Ectodermal cell (in vitro differentiated cells): ENCODE measurements around the gene RADIL.
"Not testable (repeated sequence)": the region's sequence is repeated elsewhere in the genome, so short reads cannot be mapped to it uniquely, and the experiment has no call there.

Experiments
- H3K27ac ChIP-seq: 2 replicates; pipeline ENCODE4 v1.7.0; 2013; ENCODE audit warnings: mild to moderate bottlenecking, low read depth, low read length; ENCODE audit not compliant: insufficient read depth, poor library complexity, severe bottlenecking
- H3K27me3 ChIP-seq: 2 replicates; pipeline ENCODE4 v1.7.0; 2013; ENCODE audit warnings: mild to moderate bottlenecking, low read length; ENCODE audit not compliant: insufficient read depth, control insufficient read depth, poor library complexity, severe bottlenecking
- H3K36me3 ChIP-seq: one replicate; pipeline ENCODE4 v1.7.0; 2013; ENCODE audit warnings: low read length; ENCODE audit not compliant: control insufficient read depth, insufficient read depth
- H3K4me1 ChIP-seq: one replicate; pipeline ENCODE4 v1.7.0; 2013; ENCODE audit warnings: low read length; ENCODE audit not compliant: control insufficient read depth, insufficient read depth
- H3K4me3 ChIP-seq: 2 replicates; pipeline ENCODE4 v1.7.0; 2013; ENCODE audit warnings: low read depth, low read length, control low read depth; ENCODE audit not compliant: insufficient read depth
- H3K9me3 ChIP-seq: 2 replicates; pipeline ENCODE4 v1.7.0; 2013; ENCODE audit warnings: mild to moderate bottlenecking, low read length, moderate library complexity; ENCODE audit not compliant: control insufficient read depth
- WGBS, 2 experiments: methylation state at CpG; one replicate each; pipeline ENCODE4 v1.1.7; 2013; ENCODE audit warnings: missing lambda C conversion rate in 2 of 2; 5-methylcytosine and 5-hydroxymethylcytosine counted together

The RADIL gene

DNA sequence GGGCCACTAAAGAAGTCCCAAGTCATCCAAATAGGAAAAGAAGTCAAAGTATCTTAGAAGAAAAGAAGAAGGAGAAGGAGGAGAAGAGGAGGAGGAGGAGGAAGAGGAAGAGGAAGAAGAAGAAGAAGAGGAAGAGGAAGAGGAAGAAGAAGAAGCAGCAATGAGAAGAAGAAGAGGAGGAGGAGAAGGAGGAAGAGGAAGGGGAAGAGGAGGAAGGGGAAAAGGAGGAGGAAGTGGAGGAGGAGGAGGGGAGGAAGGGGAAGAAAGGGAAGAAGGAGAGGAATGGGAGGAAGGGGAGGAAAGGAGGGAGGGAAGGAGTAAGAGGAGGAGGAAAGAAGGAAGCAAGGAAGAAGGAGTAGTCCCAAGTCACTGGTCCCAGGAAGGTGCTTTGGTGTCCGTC lies 21.7 kb upstream of the RADIL start:
- H3K4me3 ChIP-seq: no peak overlapping the region
- no peaks in the 10 kb centered on the region for H3K27me3 ChIP-seq
- H3K36me3 ChIP-seq: no peaks in the 10 kb centered on the region
- H3K9me3 ChIP-seq: no peaks in the 10 kb centered on the region
- no peaks in the 10 kb centered on the region for H3K4me1 ChIP-seq
- no peak overlapping the region for H3K27ac ChIP-seq
- WGBS, 2 experiments: 71 to 94% methylated on average over 1 of the region's 1 CpG

DNA sequence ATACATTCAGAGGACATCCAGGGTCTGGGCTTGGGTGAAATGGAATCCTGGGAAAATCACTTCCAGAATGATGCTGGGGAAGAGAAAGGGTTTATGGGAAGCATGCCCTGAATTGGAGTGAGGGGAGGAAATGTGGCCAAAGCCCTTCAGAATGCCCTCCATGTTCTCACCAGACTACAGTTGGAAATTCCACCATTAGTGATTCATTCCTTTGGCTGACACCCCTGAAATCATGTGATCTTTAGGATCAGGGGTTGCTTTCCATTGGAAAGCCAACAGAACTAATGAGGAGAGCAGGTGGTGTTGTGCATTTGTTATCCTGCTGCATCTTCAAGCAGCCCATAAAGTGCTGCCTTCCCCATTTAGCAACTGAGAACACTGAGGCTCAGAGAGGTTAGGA lies 20.8 kb upstream of the RADIL start:
- Histone ChIP-seq H3K36me3 (no peaks in the 10 kb centered on the region), H3K27me3 (no peaks in the 10 kb centered on the region), H3K4me3 (no peak overlapping the region), H3K4me1 (no peaks in the 10 kb centered on the region), H3K9me3 (no peaks in the 10 kb centered on the region), H3K27ac (no peak overlapping the region)

- no peaks in the 10 kb centered on the region for H3K9me3 ChIP-seq
- 93% methylated on average over 11 of the region's 11 CpGs for whole genome bisulfite sequencing, 2 experiments
- no peak overlapping the region for H3K27ac ChIP-seq
- H3K4me3 ChIP-seq: no peak overlapping the region
- H3K27me3 ChIP-seq: no peaks in the 10 kb centered on the region
- H3K4me1 ChIP-seq: no peaks in the 10 kb centered on the region
- no peaks in the 10 kb centered on the region for H3K36me3 ChIP-seq
Observed at GRCh38 chr7:4895766-4896165, 12.2 kb upstream of the RADIL start.

DNA sequence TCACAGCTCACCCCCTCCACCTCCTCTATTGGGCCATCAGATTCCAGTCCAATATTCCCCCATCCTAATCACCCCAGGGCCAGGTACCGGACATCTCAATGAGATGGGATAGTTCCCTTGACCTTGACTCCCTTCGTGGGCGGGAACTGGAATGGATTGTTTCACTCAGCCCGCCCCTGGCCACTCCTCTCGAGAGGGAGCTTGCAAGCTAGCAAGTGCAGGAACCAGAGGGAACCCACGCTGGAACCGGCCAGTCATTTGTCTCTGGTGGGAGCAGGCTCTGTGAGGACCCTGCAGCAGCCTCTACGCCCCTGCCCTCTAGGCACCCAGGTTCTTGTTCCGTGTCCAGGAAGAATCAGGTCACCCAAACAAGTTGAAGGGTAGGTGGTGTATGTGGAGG lies 11.0 kb upstream of the RADIL start:
- peaks cover 2% of the 10 kb centered on the region for H3K27me3 ChIP-seq
- WGBS, 2 experiments: 85 to 88% methylated on average over 9 of the region's 9 CpGs

GRCh38 chr7:4893929-4894475 lies 10.5 kb upstream of the RADIL start:
- H3K4me1 ChIP-seq: no peaks in the 10 kb centered on the region
- WGBS, 2 experiments: 90% methylated on average over 8 of the region's 8 CpGs

More for the DNA sequence above, 11.0 kb upstream of the RADIL start:
- H3K27ac ChIP-seq: no peak overlapping the region
- H3K9me3 ChIP-seq: no peaks in the 10 kb centered on the region
- H3K4me3 ChIP-seq: no peak overlapping the region
- H3K4me1 ChIP-seq: no peaks in the 10 kb centered on the region
- H3K36me3 ChIP-seq: no peaks in the 10 kb centered on the region

GRCh38 chr7:4893188-4893587 lies 9.7 kb upstream of the RADIL start:
- H3K9me3 ChIP-seq, H3K27me3 ChIP-seq, H3K4me1 ChIP-seq, H3K4me3 ChIP-seq, H3K27ac ChIP-seq, H3K36me3 ChIP-seq: not testable (repeated sequence)
- WGBS, 2 experiments: 91 to 93% methylated on average over 4 of the region's 4 CpGs

More at GRCh38 chr7:4893929-4894475, 10.5 kb upstream of the RADIL start:
- H3K27ac ChIP-seq: no peak overlapping the region
- H3K4me3 ChIP-seq: no peak overlapping the region
- no peaks in the 10 kb centered on the region for H3K9me3 ChIP-seq
- peaks cover 3% of the 10 kb centered on the region for H3K27me3 ChIP-seq
- H3K36me3 ChIP-seq: no peaks in the 10 kb centered on the region

DNA sequence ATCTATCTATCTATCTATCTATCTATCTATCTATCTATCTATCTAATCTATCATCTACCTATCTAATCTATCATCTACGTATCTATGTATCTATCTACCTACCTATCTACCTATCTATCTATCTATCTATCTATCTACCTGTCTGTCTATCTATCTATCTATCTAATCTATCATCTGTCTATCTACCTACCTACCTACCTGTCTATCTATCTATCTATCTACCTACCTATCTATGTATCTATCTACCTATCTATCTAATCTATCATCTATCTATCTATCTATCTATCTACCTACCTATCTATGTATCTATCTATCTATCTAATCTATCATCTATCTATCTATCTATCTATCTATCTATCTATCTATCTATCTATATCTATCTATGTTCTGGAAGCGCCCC lies 8.0 kb upstream of the RADIL start:
- H3K4me1 ChIP-seq, H3K4me3 ChIP-seq, H3K27me3 ChIP-seq, H3K36me3 ChIP-seq, H3K27ac ChIP-seq, H3K9me3 ChIP-seq: not testable (repeated sequence)
- WGBS, 2 experiments: 85 to 90% methylated on average over 2 of the region's 2 CpGs

- H3K9me3 ChIP-seq: no peaks in the 10 kb centered on the region
- no peak overlapping the region for H3K27ac ChIP-seq
- H3K36me3 ChIP-seq: no peaks in the 10 kb centered on the region
- peaks cover 3% of the 10 kb centered on the region for H3K27me3 ChIP-seq
- H3K4me3 ChIP-seq: no peak overlapping the region
- H3K4me1 ChIP-seq: no peaks in the 10 kb centered on the region
- 85% methylated on average over 1 of the region's 1 CpG; no CpG with 5 or more reads in 1 of the 2 experiments for WGBS, 2 experiments
Observed at GRCh38 chr7:4889682-4890081, 6.2 kb upstream of the RADIL start.

GRCh38 chr7:4888161-4888560 lies 4.6 kb upstream of the RADIL start:
- peaks cover 4% of the 10 kb centered on the region for H3K27me3 ChIP-seq
- WGBS, 2 experiments: 84 to 87% methylated on average over 3 of the region's 3 CpGs

DNA sequence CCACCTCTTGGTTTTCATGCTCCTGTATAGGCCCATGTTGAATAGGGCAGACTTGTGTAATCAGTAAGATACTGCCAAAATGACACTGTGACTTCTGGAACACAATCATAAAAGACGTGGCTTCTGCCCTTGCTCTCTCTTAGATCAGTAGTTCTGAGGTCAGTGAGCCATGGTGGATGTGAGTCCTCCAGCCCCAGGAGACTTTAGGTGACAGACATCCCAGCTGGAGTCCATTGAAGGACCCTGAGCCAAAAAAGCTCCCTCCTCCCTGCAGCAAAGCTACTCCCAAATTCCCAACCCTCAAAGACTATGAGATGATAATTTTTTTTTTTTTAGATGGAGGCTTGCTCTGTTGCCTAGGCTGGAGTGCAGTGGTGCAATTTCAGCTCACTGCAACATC lies 3.2 kb upstream of the RADIL start:
- no peaks in the 10 kb centered on the region for H3K9me3 ChIP-seq

More at GRCh38 chr7:4888161-4888560, 4.6 kb upstream of the RADIL start:
- Histone ChIP-seq H3K4me3 (no peak overlapping the region), H3K4me1 (no peaks in the 10 kb centered on the region), H3K27ac (no peak overlapping the region), H3K9me3 (no peaks in the 10 kb centered on the region), H3K36me3 (no peaks in the 10 kb centered on the region)

GRCh38 chr7:4885317-4885807 lies 1.8 kb upstream of the RADIL start:
- no peak overlapping the region for H3K27ac ChIP-seq
- no peaks in the 10 kb centered on the region for H3K36me3 ChIP-seq
- H3K4me3 ChIP-seq: no peak overlapping the region
- H3K27me3 ChIP-seq: peaks cover 21% of the 10 kb centered on the region
- H3K4me1 ChIP-seq: no peaks in the 10 kb centered on the region
- no peaks in the 10 kb centered on the region for H3K9me3 ChIP-seq
- 90 to 95% methylated on average over 7 of the region's 7 CpGs for WGBS, 2 experiments

More for the DNA sequence above, 3.2 kb upstream of the RADIL start:
- no peak overlapping the region for H3K27ac ChIP-seq
- H3K4me3 ChIP-seq: no peak overlapping the region
- no peaks in the 10 kb centered on the region for H3K4me1 ChIP-seq
- 52 to 71% methylated on average over 1 of the region's 1 CpG for whole genome bisulfite sequencing, 2 experiments
- peaks cover 18% of the 10 kb centered on the region for H3K27me3 ChIP-seq
- no peaks in the 10 kb centered on the region for H3K36me3 ChIP-seq
